ENCODE data around the gene SLC35F3. TPM values are rescaled to one million over a fixed set of nuclear protein-coding genes. Genes with fewer than 3 reads are reported as not detected.

SLC35F3 gene
- total and polyA plus RNA-seq, 4 donors, result 0.01 to 0.37 (median 0.08) TPM; not detected in 1

DNA sequence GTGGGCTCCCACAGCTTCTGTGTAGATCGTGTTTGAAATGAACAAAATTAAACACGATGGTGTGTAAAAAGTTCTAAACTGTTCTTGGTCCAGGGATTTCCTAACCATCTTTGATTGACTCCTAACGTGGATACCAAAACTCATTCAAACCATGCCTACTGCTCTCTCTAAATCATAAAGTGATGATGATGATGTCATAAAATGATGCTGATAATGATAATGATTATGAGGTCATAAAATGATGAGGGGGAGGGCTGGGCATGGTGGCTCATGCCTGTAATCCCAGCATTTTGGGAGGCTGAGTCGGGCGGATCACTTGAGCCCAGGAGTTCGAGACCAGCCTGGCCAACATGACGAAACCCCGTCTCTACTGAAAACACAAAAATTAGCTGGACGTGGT, 335.5 kb downstream of the SLC35F3 start:
- no peak for DNase-seq (ENCODE audit: low spot score)
- H3K9ac ChIP-seq (ENCODE audit: low read depth in 1 of 2, low read length in 2 of 2), result no peak overlapping the region
- H3K4me3 ChIP-seq (ENCODE audit: low read depth in 1 of 3, low read length in 3 of 3), result no peak overlapping the region
- H3K27ac ChIP-seq (ENCODE audit: low read depth in 1 of 2, low read length in 2 of 2), result no peak overlapping the region
- H3K36me3 ChIP-seq (ENCODE audit: control insufficient read depth in 4 of 4, insufficient read depth in 3 of 4, low read depth in 1 of 4, low read length in 3 of 4), result no peaks in the 10 kb centered on the region
- WGBS, result 89% methylated on average over 9 of the region's 9 CpGs
- peaks cover 0 to 7% (median 6%) of the 10 kb centered on the region in 4 donors for H3K4me1 ChIP-seq (ENCODE audit: control insufficient read depth in 4 of 4, insufficient read depth in 4 of 4, low read length in 3 of 4)
- TF ChIP-seq SP1 (IDR thresholded peaks at IDR 0.05), result no peak
- H3K27me3 ChIP-seq (ENCODE audit: control insufficient read depth in 4 of 4, insufficient read depth in 4 of 4, low read length in 3 of 4), result peaks cover 0 to 4% (median 0%) of the 10 kb centered on the region in 4 donors
- no peaks in the 10 kb centered on the region for H3K9me3 ChIP-seq (ENCODE audit: control insufficient read depth in 4 of 4, low read length in 3 of 4)

DNA sequence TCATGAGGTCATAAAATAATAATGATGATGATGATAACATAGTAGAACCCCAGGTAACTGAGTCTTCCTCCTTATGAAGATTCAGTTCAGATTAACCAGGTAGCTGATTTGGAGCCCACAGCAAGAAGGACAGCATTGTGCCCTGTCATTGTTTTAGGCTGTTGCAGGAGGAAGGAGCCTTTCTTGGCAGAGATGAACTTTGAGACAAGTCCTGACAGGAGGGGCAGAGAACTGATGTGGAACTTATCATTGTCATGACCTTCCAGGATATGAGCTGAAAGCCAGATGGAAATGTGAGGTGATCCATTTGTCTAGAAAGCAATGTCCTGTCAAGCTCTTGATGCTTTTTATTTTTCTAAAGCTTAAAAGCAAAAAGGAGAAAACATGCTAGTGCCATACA, 336.2 kb downstream of the SLC35F3 start:
- no peaks in the 10 kb centered on the region for H3K36me3 ChIP-seq (ENCODE audit: control insufficient read depth in 4 of 4, insufficient read depth in 3 of 4, low read depth in 1 of 4, low read length in 3 of 4)
- no peak overlapping the region for H3K27ac ChIP-seq (ENCODE audit: low read depth in 1 of 2, low read length in 2 of 2)
- no peaks in the 10 kb centered on the region for H3K9me3 ChIP-seq (ENCODE audit: control insufficient read depth in 4 of 4, low read length in 3 of 4)
- TF ChIP-seq NR2F2 (IDR thresholded peaks at IDR 0.05) (no peak), JUND (IDR thresholded peaks at IDR 0.05) (no peak), HNF4G (IDR thresholded peaks at IDR 0.05) (no peak), RAD21 (IDR thresholded peaks at IDR 0.05) (no peak), YY1 (IDR thresholded peaks at IDR 0.05) (no peak), HNF4A (conservative IDR thresholded peaks at IDR 0.05) (no peak), TAF1 (conservative IDR thresholded peaks at IDR 0.05) (no peak), FOXA1 (IDR thresholded peaks at IDR 0.05) (no peak), FOXA2 (IDR thresholded peaks at IDR 0.05) (no peak), SP1 (IDR thresholded peaks at IDR 0.05) (no peak), EGR1 (IDR thresholded peaks at IDR 0.05; ENCODE audit: low read depth in 2 of 2) (no peak), RXRA (IDR thresholded peaks at IDR 0.05) (no peak), GABPA (IDR thresholded peaks at IDR 0.05 in 1 of 2, conservative IDR thresholded peaks at IDR 0.05 in 1 of 2) (no peak)
- TF ChIP-seq, protein P1, sequence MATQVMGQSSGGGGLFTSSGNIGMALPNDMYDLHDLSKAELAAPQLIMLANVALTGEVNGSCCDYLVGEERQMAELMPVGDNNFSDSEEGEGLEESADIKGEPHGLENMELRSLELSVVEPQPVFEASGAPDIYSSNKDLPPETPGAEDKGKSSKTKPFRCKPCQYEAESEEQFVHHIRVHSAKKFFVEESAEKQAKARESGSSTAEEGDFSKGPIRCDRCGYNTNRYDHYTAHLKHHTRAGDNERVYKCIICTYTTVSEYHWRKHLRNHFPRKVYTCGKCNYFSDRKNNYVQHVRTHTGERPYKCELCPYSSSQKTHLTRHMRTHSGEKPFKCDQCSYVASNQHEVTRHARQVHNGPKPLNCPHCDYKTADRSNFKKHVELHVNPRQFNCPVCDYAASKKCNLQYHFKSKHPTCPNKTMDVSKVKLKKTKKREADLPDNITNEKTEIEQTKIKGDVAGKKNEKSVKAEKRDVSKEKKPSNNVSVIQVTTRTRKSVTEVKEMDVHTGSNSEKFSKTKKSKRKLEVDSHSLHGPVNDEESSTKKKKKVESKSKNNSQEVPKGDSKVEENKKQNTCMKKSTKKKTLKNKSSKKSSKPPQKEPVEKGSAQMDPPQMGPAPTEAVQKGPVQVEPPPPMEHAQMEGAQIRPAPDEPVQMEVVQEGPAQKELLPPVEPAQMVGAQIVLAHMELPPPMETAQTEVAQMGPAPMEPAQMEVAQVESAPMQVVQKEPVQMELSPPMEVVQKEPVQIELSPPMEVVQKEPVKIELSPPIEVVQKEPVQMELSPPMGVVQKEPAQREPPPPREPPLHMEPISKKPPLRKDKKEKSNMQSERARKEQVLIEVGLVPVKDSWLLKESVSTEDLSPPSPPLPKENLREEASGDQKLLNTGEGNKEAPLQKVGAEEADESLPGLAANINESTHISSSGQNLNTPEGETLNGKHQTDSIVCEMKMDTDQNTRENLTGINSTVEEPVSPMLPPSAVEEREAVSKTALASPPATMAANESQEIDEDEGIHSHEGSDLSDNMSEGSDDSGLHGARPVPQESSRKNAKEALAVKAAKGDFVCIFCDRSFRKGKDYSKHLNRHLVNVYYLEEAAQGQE (IDR thresholded peaks at IDR 0.05), result no peak
- TF ChIP-seq, protein P2, sequence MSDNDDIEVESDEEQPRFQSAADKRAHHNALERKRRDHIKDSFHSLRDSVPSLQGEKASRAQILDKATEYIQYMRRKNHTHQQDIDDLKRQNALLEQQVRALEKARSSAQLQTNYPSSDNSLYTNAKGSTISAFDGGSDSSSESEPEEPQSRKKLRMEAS (IDR thresholded peaks at IDR 0.05), result no peak
- TF ChIP-seq, protein P3, sequence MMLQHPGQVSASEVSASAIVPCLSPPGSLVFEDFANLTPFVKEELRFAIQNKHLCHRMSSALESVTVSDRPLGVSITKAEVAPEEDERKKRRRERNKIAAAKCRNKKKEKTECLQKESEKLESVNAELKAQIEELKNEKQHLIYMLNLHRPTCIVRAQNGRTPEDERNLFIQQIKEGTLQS (IDR thresholded peaks at IDR 0.05), result no peak
- TF ChIP-seq, protein P4, sequence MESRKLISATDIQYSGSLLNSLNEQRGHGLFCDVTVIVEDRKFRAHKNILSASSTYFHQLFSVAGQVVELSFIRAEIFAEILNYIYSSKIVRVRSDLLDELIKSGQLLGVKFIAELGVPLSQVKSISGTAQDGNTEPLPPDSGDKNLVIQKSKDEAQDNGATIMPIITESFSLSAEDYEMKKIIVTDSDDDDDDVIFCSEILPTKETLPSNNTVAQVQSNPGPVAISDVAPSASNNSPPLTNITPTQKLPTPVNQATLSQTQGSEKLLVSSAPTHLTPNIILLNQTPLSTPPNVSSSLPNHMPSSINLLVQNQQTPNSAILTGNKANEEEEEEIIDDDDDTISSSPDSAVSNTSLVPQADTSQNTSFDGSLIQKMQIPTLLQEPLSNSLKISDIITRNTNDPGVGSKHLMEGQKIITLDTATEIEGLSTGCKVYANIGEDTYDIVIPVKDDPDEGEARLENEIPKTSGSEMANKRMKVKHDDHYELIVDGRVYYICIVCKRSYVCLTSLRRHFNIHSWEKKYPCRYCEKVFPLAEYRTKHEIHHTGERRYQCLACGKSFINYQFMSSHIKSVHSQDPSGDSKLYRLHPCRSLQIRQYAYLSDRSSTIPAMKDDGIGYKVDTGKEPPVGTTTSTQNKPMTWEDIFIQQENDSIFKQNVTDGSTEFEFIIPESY (IDR thresholded peaks at IDR 0.05), result no peak
- TF ChIP-seq, protein P5, sequence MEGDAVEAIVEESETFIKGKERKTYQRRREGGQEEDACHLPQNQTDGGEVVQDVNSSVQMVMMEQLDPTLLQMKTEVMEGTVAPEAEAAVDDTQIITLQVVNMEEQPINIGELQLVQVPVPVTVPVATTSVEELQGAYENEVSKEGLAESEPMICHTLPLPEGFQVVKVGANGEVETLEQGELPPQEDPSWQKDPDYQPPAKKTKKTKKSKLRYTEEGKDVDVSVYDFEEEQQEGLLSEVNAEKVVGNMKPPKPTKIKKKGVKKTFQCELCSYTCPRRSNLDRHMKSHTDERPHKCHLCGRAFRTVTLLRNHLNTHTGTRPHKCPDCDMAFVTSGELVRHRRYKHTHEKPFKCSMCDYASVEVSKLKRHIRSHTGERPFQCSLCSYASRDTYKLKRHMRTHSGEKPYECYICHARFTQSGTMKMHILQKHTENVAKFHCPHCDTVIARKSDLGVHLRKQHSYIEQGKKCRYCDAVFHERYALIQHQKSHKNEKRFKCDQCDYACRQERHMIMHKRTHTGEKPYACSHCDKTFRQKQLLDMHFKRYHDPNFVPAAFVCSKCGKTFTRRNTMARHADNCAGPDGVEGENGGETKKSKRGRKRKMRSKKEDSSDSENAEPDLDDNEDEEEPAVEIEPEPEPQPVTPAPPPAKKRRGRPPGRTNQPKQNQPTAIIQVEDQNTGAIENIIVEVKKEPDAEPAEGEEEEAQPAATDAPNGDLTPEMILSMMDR (IDR thresholded peaks at IDR 0.05; ENCODE audit: low read depth, low read length, missing input control), result no peak
- H3K9ac ChIP-seq (ENCODE audit: low read depth in 1 of 2, low read length in 2 of 2), result no peak overlapping the region
- no peak overlapping the region for H3K4me3 ChIP-seq (ENCODE audit: low read depth in 1 of 3, low read length in 3 of 3)
- no peak for DNase-seq (ENCODE audit: low spot score)
- H3K27me3 ChIP-seq (ENCODE audit: control insufficient read depth in 4 of 4, insufficient read depth in 4 of 4, low read length in 3 of 4), result peaks cover 0 to 4% (median 0%) of the 10 kb centered on the region in 4 donors
- H3K4me1 ChIP-seq (ENCODE audit: control insufficient read depth in 4 of 4, insufficient read depth in 4 of 4, low read length in 3 of 4), result peaks cover 0 to 4% (median 2%) of the 10 kb centered on the region in 4 donors
